CD1c-positive myeloid dendritic cell (primary cell): Measurements from ENCODE around the gene MS4A5.

Experiments used
- DNase-seq: peaks from one replicate; pipeline ENCODE4 v3.0.0-alpha.2; 2016; ENCODE audit errors: extremely low spot score

Gene MS4A5

DNA sequence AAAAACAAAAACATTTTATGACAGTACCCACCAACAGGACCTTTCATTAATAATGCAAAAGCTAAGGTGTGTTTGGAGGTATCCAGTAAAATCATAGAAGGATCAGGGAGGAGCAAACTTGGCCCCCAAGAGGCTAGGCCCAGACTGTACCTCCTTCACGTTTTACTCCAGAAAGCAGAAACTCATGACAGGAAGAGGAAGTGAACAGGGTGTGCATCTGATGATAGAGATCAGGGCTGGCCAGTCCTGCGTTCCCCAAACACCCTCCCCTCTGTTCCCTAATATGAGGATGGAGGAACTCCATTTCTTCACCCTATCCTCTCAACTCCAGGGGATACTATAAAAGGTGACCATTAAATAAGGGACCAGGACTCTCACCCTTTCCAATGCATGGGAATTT is 53.0 kb downstream of the MS4A5 start:
- DNase-seq: peak; percentile 70

DNA sequence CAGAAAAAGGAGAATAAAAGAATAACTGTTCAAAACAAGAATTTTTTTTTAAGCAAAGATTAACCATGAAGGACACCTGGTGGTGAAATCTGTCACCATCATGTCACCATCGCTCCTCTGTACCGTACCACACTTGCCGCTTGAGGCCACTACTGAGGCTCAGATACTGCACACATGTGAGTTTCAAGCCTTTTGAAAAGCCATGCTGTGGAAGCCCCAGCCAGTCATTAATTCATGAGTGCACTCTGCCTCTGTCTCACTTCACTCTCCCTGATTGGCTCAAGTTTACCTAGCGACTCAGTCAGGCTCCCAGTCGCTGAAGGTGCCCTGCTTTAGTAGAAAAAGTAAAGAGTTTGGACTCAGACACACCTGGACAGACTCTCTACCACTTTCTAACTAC is 56.6 kb downstream of the MS4A5 start:
- peak; percentile 44 for DNase-seq

DNA sequence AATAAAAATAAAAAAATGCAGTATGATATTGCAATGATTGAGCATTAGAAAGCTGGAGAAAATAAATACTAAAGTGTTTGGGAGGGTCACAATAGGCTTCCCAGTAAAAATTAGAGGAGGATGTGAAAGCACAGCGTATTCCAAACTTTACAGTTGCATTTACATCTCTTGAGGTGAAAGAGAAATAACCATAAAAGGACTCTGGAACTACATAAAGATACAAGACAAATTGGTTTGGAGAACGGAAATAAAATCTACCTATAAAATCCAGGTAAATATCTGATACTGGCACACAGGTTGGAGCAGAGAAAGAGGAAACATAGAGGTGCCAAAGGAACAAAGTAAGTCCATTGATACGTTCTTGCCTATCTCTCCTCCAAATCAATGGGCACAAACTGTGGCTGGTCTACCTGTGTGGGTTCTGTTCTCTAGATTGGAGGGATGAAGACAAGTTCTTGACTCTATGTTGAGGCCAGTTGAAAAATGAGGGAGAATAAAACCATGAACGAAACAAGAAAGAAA is 63.2 kb downstream of the MS4A5 start, which contains the start of gene MS4A12:
Gene MS4A12, plus strand, starts transcription at position 291 of the 522 bp plus-strand sequence. CDS start 4,541 bp downstream, outside the sequence.
- DNase-seq: no peak

DNA sequence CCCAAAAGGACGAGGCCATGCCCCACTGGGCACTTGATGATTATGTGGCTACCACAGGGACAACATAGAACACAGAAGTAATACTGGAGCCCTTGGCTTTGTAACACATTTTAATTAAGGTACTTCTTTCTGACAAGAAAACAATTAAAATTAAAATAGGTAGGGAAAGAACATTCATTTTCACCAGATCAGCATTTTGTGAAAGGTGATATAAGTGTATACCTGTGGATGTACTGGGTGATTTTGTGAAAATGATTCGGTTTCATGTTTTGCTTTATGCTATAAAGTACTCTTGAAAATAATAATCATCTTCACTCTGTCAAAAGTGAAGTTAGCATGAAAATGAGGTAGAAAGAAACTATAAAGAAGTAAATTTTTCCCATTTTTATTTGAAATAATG is 64.1 kb downstream of the MS4A5 start:
- no peak for DNase-seq
